Activated T-helper 1 cell treated with anti-CD3 and anti-CD28 coated beads, Interleukin-12 subunit alpha, Interleukin-12 subunit beta, Interleukin-2, Interleukin-4 antibody, amounts not matched to agents 30 ng/mL and 10 ng/mL and 1 ng/mL, durations not matched to agents 14 hours and 24 hours and 36 hours (primary cell): Measurements from ENCODE around the gene AURKA. TPM values are rescaled to one million over a fixed set of nuclear protein-coding genes. Genes with fewer than 3 reads are reported as not detected.

Experiments used
- DNase-seq: peaks from one replicate; pipeline ENCODE4 v3.0.0; 2021; ENCODE audit warnings: low spot score
- H3K27ac Mint-ChIP-seq: one replicate; pipeline ENCODE4 v1.8.0; 2021; ENCODE audit warnings: mild to moderate bottlenecking, mixed read lengths
- H3K27me3 Mint-ChIP-seq: one replicate; pipeline ENCODE4 v1.8.0; 2022; ENCODE audit warnings: mild to moderate bottlenecking, moderate library complexity, mixed read lengths; ENCODE audit not compliant: insufficient read depth
- H3K36me3 Mint-ChIP-seq: one replicate; pipeline ENCODE4 v1.8.0; 2021; ENCODE audit warnings: low read depth, mixed read lengths
- H3K4me1 Mint-ChIP-seq: one replicate; pipeline ENCODE4 v1.8.0; 2021; ENCODE audit warnings: low read depth, mixed read lengths
- H3K4me3 Mint-ChIP-seq: one replicate; pipeline ENCODE4 v1.8.0; 2021; ENCODE audit warnings: mild to moderate bottlenecking, moderate library complexity, mixed read lengths
- H3K9me3 Mint-ChIP-seq: one replicate; pipeline ENCODE4 v1.8.0; 2021; ENCODE audit warnings: mixed read lengths
- intact Hi-C: fragments of 100-400 bp; cut with micrococcal nuclease; formaldehyde crosslinking; loops from one replicate; pipeline ENCODE4 v1.15.1; 2024
- total RNA-seq: library from RNA; stranded (reverse); gene quantifications from 2 replicates; pipeline ENCODE4 v1.2.3, GENCODE V29; 2022

AURKA gene
- total RNA-seq, result 39.2 and 41.2 TPM in 2 replicates

- H3K4me3 Mint-ChIP-seq, result no peak within 1 kb of the TSS
- peaks cover 34% of the 10 kb centered on the region for H3K36me3 Mint-ChIP-seq
- no peaks in the 10 kb centered on the region for H3K27me3 Mint-ChIP-seq
- no peaks in the 10 kb centered on the region for H3K9me3 Mint-ChIP-seq
- H3K4me1 Mint-ChIP-seq, result peaks cover 49% of the 10 kb centered on the region
- H3K27ac Mint-ChIP-seq, result peak within 1 kb of the TSS; percentile 87
- peak; percentile 99 for DNase-seq
- intact Hi-C loops, result loop anchor here (1.0 to 10.0 kb wide), 8 partner anchors 8 to 1002 kb away; partner anchors contain the start of genes FAM210B, RAE1, RBM38 and RTF2
Observed at GRCh38 chr20:56392132-56392880, at the start of gene AURKA, which contains the start of gene CSTF1. TSS of gene AURKA (minus strand) at chr20:56392215. CDS start at chr20:56388197, 4,018 bp downstream. TSS of gene CSTF1 (plus strand) at chr20:56392645. CDS start at chr20:56395553, 2,908 bp downstream.

- Mint-ChIP-seq H3K9me3 (no peaks in the 10 kb centered on the region), H3K4me3 (peak overlapping the region; percentile 64), H3K27ac (peak overlapping the region; percentile 97), H3K36me3 (peaks cover 23% of the 10 kb centered on the region), H3K27me3 (peaks cover 3% of the 10 kb centered on the region), H3K4me1 (peaks cover 68% of the 10 kb centered on the region)
- peak; percentile 66 for DNase-seq
- intact Hi-C loops, result loop anchor here (1.0 kb wide), 5 partner anchors 11 to 40 kb away; partner anchors contain the start of gene RTF2
Observed at GRCh38 chr20:56440346-56441007, 48.5 kb upstream of the AURKA start.

- Mint-ChIP-seq H3K4me3 (peak overlapping the region; percentile 64), H3K27ac (peak overlapping the region; percentile 97), H3K36me3 (peaks cover 25% of the 10 kb centered on the region), H3K27me3 (peaks cover 3% of the 10 kb centered on the region), H3K9me3 (no peaks in the 10 kb centered on the region), H3K4me1 (peaks cover 71% of the 10 kb centered on the region)
- no peak for DNase-seq
- intact Hi-C loops, result loop anchor here (1.0 kb wide), 5 partner anchors 11 to 40 kb away; partner anchors contain the start of gene RTF2
Observed at GRCh38 chr20:56439771-56440291, 47.8 kb upstream of the AURKA start.

- intact Hi-C loops, result no loop called here
- Mint-ChIP-seq H3K27me3 (no peaks in the 10 kb centered on the region), H3K4me3 (no peak overlapping the region), H3K4me1 (peaks cover 74% of the 10 kb centered on the region), H3K27ac (peak overlapping the region; percentile 55), H3K9me3 (no peaks in the 10 kb centered on the region), H3K36me3 (peaks cover 30% of the 10 kb centered on the region)
- no peak for DNase-seq
Observed at GRCh38 chr20:56438284-56438683, 46.3 kb upstream of the AURKA start.

GRCh38 chr20:56437196-56437960, 45.4 kb upstream of the AURKA start:
- Mint-ChIP-seq H3K4me1 (peaks cover 72% of the 10 kb centered on the region), H3K27me3 (no peaks in the 10 kb centered on the region)

GRCh38 chr20:56433880-56434255, 41.9 kb upstream of the AURKA start:
- intact Hi-C loops, result no loop called here
- Mint-ChIP-seq H3K27ac (peak overlapping the region; percentile 78), H3K4me1 (peaks cover 67% of the 10 kb centered on the region), H3K9me3 (peaks cover 4% of the 10 kb centered on the region), H3K27me3 (no peaks in the 10 kb centered on the region), H3K36me3 (peaks cover 32% of the 10 kb centered on the region), H3K4me3 (no peak overlapping the region)
- DNase-seq, result no peak

More at GRCh38 chr20:56437196-56437960, 45.4 kb upstream of the AURKA start:
- intact Hi-C loops, result no loop called here
- Mint-ChIP-seq H3K4me3 (no peak overlapping the region), H3K9me3 (no peaks in the 10 kb centered on the region), H3K27ac (peak overlapping the region; percentile 29), H3K36me3 (peaks cover 27% of the 10 kb centered on the region)
- no peak for DNase-seq

- H3K27ac Mint-ChIP-seq, result peak overlapping the region; percentile 78
- H3K4me1 Mint-ChIP-seq, result peaks cover 67% of the 10 kb centered on the region
- no peaks in the 10 kb centered on the region for H3K27me3 Mint-ChIP-seq
Observed at GRCh38 chr20:56433221-56433879, 41.3 kb upstream of the AURKA start.

GRCh38 chr20:56431471-56431870, 39.5 kb upstream of the AURKA start:
- intact Hi-C loops, result no loop called here

More at GRCh38 chr20:56433221-56433879, 41.3 kb upstream of the AURKA start:
- no peak for DNase-seq
- peaks cover 4% of the 10 kb centered on the region for H3K9me3 Mint-ChIP-seq
- intact Hi-C loops, result no loop called here
- H3K4me3 Mint-ChIP-seq, result peak overlapping the region; percentile 21
- peaks cover 32% of the 10 kb centered on the region for H3K36me3 Mint-ChIP-seq

GRCh38 chr20:56430957-56431356, 38.9 kb upstream of the AURKA start:
- DNase-seq, result no peak
- Mint-ChIP-seq H3K4me1 (peaks cover 64% of the 10 kb centered on the region), H3K9me3 (peaks cover 4% of the 10 kb centered on the region), H3K36me3 (peaks cover 27% of the 10 kb centered on the region), H3K27me3 (no peaks in the 10 kb centered on the region), H3K27ac (peak overlapping the region; percentile 94), H3K4me3 (no peak overlapping the region)
- intact Hi-C loops, result no loop called here

More at GRCh38 chr20:56431471-56431870, 39.5 kb upstream of the AURKA start:
- H3K27me3 Mint-ChIP-seq, result no peaks in the 10 kb centered on the region
- H3K9me3 Mint-ChIP-seq, result peaks cover 4% of the 10 kb centered on the region
- peaks cover 27% of the 10 kb centered on the region for H3K36me3 Mint-ChIP-seq
- H3K4me3 Mint-ChIP-seq, result no peak overlapping the region
- no peak for DNase-seq
- no peak overlapping the region for H3K27ac Mint-ChIP-seq
- H3K4me1 Mint-ChIP-seq, result peaks cover 64% of the 10 kb centered on the region

- Mint-ChIP-seq H3K4me1 (peaks cover 64% of the 10 kb centered on the region), H3K27me3 (no peaks in the 10 kb centered on the region), H3K4me3 (peak overlapping the region; percentile 73), H3K36me3 (peaks cover 27% of the 10 kb centered on the region), H3K9me3 (peaks cover 4% of the 10 kb centered on the region), H3K27ac (peak overlapping the region; percentile 94)
- intact Hi-C loops, result no loop called here
- no peak for DNase-seq
Observed at GRCh38 chr20:56430461-56430860, 38.4 kb upstream of the AURKA start.

- intact Hi-C loops, result loop anchor here (1.0 kb wide), 2 partner anchors 10 to 11 kb away; no protein-coding TSS in a partner anchor
- no peak for DNase-seq
- peak overlapping the region; percentile 94 for H3K27ac Mint-ChIP-seq
- H3K9me3 Mint-ChIP-seq, result peaks cover 4% of the 10 kb centered on the region
- H3K4me1 Mint-ChIP-seq, result peaks cover 61% of the 10 kb centered on the region
- H3K27me3 Mint-ChIP-seq, result no peaks in the 10 kb centered on the region
- H3K36me3 Mint-ChIP-seq, result peaks cover 25% of the 10 kb centered on the region
- H3K4me3 Mint-ChIP-seq, result peak overlapping the region; percentile 73
Observed at GRCh38 chr20:56429941-56430340, 37.9 kb upstream of the AURKA start.

GRCh38 chr20:56429502-56429901, 37.5 kb upstream of the AURKA start:
- intact Hi-C loops, result loop anchor here (1.0 kb wide), 2 partner anchors 10 to 11 kb away; no protein-coding TSS in a partner anchor
- no peaks in the 10 kb centered on the region for H3K27me3 Mint-ChIP-seq
- peak overlapping the region; percentile 94 for H3K27ac Mint-ChIP-seq
- no peak for DNase-seq
- H3K4me3 Mint-ChIP-seq, result peak overlapping the region; percentile 73
- peaks cover 59% of the 10 kb centered on the region for H3K4me1 Mint-ChIP-seq
- H3K36me3 Mint-ChIP-seq, result peaks cover 24% of the 10 kb centered on the region
- H3K9me3 Mint-ChIP-seq, result peaks cover 4% of the 10 kb centered on the region
